ENCODE measurements around the gene SNRNP40.

Gene SNRNP40

DNA sequence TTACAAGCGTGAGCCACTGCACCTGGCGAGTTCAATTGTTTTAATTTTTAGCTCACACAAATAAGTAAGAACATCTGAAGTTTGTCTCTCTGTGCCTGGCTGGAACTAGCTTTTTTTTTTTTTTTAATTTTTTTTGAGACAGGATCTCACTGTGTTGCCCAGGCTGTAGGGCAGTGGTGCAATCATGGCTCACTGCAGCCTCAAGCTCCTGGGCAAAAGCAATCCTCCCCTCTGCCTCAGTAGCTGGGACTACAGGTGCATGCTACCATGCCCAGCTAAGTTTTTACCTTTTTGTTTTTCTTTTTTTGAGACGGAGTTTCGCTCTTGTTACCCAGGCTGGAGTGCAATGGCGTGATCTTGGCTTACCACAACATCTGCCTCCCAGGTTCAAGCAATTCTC lies 64.8 kb downstream of the SNRNP40 start:
- no peak for DNase-seq (ENCODE audit: low read depth in 2 of 2)

GRCh38 chr1:31230378-31230777 lies 66.2 kb downstream of the SNRNP40 start:
- no peak for DNase-seq (ENCODE audit: low read depth in 2 of 2)

DNA sequence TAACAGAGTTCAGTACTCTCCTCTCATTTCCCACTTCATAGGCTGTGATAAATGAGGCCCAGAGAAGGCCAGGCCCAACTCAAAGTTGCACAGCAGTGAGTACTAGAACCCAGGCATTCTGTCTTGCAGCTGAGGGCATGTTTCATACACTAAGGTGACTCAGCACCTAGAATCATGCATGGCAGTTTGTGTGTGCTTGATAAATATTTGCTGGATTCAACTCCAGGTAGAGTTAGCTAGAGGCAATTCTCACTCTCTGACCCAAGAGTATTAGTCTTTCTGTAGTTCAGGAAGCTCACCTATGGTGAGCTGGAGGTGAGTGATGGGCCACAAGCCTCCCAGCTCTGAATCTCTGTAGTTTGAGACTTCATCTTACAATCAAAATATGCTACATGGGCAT lies 67.6 kb downstream of the SNRNP40 start:
- no peak for DNase-seq (ENCODE audit: low read depth in 2 of 2)

DNA sequence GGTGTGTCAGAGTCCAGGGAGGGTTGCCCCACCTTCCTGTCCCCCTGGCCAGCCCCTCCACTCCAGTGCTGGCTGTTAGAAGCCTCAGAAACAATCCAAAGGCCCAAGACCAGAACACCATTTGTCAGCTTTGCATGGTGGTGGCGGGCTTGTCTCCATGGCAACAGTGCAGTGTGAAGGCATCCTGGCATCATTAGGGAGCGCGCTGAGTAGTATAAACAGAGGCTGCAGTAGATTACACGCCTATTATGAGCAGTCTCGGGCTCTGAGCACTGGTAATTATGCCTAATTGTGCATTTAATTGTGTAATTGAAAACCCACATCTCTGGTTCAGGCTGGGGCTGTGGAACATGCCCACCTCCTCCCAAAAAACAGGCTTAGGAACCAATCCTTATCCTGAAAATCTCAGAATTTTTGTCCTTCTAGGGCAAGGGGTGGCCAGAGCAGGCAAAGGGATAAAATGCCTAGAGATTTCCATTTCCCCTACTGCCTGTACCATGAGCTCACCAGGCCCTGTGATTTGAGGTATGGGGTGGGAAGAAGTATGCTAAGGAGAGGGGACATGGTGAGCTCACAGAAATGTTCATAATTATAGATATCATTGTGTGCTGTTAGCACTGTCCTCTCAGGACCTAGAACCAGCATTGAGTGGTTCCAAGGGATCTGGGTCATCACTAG lies 68.6 kb downstream of the SNRNP40 start:
- no peak for DNase-seq (ENCODE audit: low read depth in 2 of 2)

GRCh38 chr1:31224068-31224467 lies 72.5 kb downstream of the SNRNP40 start:
- DNase-seq (ENCODE audit: low read depth in 2 of 2) = no peak

- DNase-seq (ENCODE audit: low read depth in 2 of 2) = no peak
These were observed 74.4 kb downstream of the SNRNP40 start for GRCh38 chr1:31222176-31222575.

- no peak for DNase-seq (ENCODE audit: low read depth in 2 of 2)
These were observed 75.5 kb downstream of the SNRNP40 start for GRCh38 chr1:31221072-31221471.

GRCh38 chr1:31219489-31219888 lies 77.1 kb downstream of the SNRNP40 start:
- DNase-seq (ENCODE audit: low read depth in 2 of 2) = no peak

DNA sequence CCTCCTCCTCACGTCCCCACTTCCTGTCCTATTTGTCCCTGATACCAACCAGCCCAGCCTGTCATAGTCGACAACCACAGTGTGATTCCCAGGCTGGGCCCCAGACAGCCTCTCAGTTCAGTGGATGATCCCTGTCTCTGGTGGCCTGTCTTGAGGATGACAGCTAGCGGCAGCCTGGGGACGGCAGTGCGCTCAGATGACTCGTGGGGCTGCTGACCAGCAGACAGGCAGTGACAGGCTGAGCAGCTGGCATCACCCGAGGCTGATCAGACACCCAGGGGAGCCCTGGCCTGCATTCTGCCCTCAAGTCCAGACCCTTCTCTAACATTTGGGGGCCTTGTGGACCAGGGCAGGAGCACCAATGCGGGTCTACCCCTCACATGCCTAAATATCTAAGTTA lies 77.9 kb downstream of the SNRNP40 start:
- DNase-seq (ENCODE audit: low read depth in 2 of 2) = no peak

- DNase-seq (ENCODE audit: low read depth in 2 of 2) = no peak
These were observed 80.6 kb downstream of the SNRNP40 start for GRCh38 chr1:31216016-31216415.

- no peak for DNase-seq (ENCODE audit: low read depth in 2 of 2)
These were observed 81.5 kb downstream of the SNRNP40 start for GRCh38 chr1:31215065-31215570.

- DNase-seq (ENCODE audit: low read depth in 2 of 2) = no peak
These were observed 82.1 kb downstream of the SNRNP40 start for GRCh38 chr1:31214316-31215064.
